Tongue (tissue), 2 donors: Measurements from ENCODE around the gene DPYSL5. TPM values are rescaled to one million over a fixed set of nuclear protein-coding genes. Genes with fewer than 3 reads are reported as not detected.

Experiments used
- DNase-seq: peaks from one replicate; pipeline ENCODE4 v3.0.0-alpha.2; 2015
- total RNA-seq: library from RNA; depleted of rRNA; stranded (reverse); fragments of >200 nt; gene quantifications from one replicate; pipeline ENCODE4 v1.2.3, GENCODE V29; 2014

DPYSL5 gene
- total RNA-seq, 1 donor from 2014 or later: 3.3 TPM

DNA sequence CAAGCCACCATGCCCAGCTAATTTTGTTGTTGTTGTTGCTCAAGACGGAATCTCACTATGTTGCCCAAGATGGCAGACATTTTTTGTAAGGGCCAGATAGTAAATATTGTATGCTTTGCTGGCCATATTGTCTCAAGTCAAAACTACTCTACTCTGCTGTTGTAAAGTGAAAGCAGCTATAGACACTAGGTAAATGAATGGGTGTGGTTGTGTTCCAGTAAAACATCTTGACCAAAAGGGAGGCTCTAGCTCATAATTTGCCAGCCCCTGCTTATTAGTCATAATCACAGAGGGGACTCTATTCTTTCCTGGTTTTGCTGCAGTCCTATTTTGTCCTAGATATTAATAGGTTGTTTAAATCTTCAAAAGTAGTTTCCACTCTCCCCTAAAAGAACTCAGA, 147.1 kb downstream of the DPYSL5 start:
- no peak for DNase-seq

DNA sequence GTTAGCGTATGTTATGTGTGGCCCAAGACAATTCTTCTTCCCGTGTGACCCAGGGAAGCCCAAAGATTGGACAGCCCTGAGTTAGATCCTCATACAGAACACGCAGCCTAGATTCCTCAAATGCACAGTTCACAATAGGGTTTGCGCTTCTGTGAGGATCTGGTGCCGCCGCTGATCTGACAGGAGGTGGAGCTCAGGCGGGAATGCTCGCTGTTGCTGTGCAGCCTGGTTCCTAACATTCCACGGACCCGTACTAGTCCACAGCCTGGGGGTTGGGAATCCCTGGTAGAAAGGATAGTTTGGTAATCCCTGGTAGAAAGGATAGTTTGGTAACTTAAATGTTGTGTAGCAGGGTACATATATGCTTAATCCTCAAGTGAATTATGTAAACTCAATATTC, 149.5 kb downstream of the DPYSL5 start:
- no peak for DNase-seq

DNA sequence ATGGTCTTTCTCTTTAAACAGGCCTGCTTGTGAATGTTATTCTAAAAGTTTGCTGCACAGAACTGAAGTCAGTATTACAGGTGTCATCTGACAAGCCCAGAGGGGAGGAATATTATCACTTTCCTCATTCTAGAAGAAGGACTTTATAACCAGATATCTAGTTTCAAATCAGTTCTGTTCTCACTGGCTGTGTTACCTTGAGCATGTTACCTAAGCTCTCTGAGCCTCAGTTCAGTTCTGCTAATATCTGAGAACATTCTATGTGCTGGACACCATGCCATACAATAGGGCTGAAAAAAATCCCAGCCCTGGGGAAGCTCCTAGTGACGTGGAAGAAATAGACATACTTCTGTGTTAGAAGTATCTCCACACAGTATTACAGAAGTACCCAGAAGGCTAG, 150.4 kb downstream of the DPYSL5 start:
- DNase-seq: no peak

Other genes with a start within 250 kb of the DPYSL5 start
- not detected for gene CIB4, start 206.8 kb upstream of the DPYSL5 start, total RNA-seq
- 1.1 TPM for gene KCNK3, start 155.4 kb upstream of the DPYSL5 start, total RNA-seq
- 12.4 TPM for gene SLC35F6, start 83.8 kb upstream of the DPYSL5 start, total RNA-seq
- 3.1 TPM for gene CENPA, start 62.1 kb upstream of the DPYSL5 start, total RNA-seq
- gene MAPRE3, start 122.5 kb downstream of the DPYSL5 start, total RNA-seq: 4.0 TPM
- gene TMEM214, start 184.8 kb downstream of the DPYSL5 start, total RNA-seq: 21.0 TPM
- gene AGBL5, start 203.5 kb downstream of the DPYSL5 start, total RNA-seq: 8.9 TPM
- gene OST4, start 223.5 kb downstream of the DPYSL5 start, total RNA-seq: 209 TPM
- gene EMILIN1, start 230.5 kb downstream of the DPYSL5 start, total RNA-seq: 82.0 TPM
- 1.6 TPM for gene KHK, start 238.6 kb downstream of the DPYSL5 start, total RNA-seq